ENCODE results near the gene CACYBP. TPM values are rescaled to one million over a fixed set of nuclear protein-coding genes. Genes with fewer than 3 reads are reported as not detected.

The CACYBP gene
- polyA plus RNA-seq, 2 of the 4 experiments (the other 2 are of a cell fraction) = 151 to 253 TPM

DNA sequence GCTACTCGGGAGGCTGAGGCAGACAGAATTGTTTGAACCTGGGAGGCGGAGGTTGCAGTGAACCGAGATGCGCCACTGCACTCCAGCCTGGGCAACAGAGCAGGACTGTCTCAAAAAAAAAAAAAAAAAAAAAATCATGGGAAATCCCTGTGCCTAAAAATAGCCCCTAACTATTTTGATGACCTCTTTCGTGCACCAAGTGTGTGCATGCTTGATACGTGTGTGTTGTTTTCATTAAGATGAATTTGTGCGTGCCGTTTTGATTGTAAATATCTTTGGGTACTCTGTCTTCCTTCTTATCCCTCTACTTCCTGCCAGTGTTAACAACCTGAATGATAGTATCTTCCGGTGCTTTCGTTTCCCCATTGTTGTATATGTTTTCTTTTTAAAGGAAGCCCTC, 9.8 kb downstream of the CACYBP start:
- Histone ChIP-seq H3K27ac (no peak overlapping the region), H3K4me2 (no peak overlapping the region), H3K4me1 (no peaks in the 10 kb centered on the region), H3K4me3 (no peak overlapping the region), H3K9me3 (no peaks in the 10 kb centered on the region)
- CTCF ChIA-PET = no interaction called here
- TF ChIP-seq RAD21 (conservative IDR thresholded peaks at IDR 0.05 in 1 of 2, IDR thresholded peaks at IDR 0.05 in 1 of 2) (no peak), NFE2L2 (conservative IDR thresholded peaks at IDR 0.05; ENCODE audit: low read length) (no peak), MYC (IDR thresholded peaks at IDR 0.05; ENCODE audit: borderline replicate concordance, low read length) (no peak), CHD2 (IDR thresholded peaks at IDR 0.05; ENCODE audit: low read length, partially characterized antibody) (no peak), CEBPB (IDR thresholded peaks at IDR 0.05) (no peak), HOXA7 (CRISPR knock-in tag; IDR thresholded peaks at IDR 0.05) (no peak), SREBF2 (IDR thresholded peaks at IDR 0.05) (no peak), GATA3 (IDR thresholded peaks at IDR 0.05; ENCODE audit: borderline replicate concordance) (no peak), KDM1A (IDR thresholded peaks at IDR 0.05; ENCODE audit: low read depth) (no peak), EP300 (IDR thresholded peaks at IDR 0.05) (no peak), POLR2AphosphoS2 (conservative IDR thresholded peaks at IDR 0.05; ENCODE audit: low read length) (no peak), HDAC2 (IDR thresholded peaks at IDR 0.05) (no peak)
- TF ChIP-seq, protein P1, sequence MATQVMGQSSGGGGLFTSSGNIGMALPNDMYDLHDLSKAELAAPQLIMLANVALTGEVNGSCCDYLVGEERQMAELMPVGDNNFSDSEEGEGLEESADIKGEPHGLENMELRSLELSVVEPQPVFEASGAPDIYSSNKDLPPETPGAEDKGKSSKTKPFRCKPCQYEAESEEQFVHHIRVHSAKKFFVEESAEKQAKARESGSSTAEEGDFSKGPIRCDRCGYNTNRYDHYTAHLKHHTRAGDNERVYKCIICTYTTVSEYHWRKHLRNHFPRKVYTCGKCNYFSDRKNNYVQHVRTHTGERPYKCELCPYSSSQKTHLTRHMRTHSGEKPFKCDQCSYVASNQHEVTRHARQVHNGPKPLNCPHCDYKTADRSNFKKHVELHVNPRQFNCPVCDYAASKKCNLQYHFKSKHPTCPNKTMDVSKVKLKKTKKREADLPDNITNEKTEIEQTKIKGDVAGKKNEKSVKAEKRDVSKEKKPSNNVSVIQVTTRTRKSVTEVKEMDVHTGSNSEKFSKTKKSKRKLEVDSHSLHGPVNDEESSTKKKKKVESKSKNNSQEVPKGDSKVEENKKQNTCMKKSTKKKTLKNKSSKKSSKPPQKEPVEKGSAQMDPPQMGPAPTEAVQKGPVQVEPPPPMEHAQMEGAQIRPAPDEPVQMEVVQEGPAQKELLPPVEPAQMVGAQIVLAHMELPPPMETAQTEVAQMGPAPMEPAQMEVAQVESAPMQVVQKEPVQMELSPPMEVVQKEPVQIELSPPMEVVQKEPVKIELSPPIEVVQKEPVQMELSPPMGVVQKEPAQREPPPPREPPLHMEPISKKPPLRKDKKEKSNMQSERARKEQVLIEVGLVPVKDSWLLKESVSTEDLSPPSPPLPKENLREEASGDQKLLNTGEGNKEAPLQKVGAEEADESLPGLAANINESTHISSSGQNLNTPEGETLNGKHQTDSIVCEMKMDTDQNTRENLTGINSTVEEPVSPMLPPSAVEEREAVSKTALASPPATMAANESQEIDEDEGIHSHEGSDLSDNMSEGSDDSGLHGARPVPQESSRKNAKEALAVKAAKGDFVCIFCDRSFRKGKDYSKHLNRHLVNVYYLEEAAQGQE (IDR thresholded peaks at IDR 0.05) = no peak
- TF ChIP-seq, protein P2, sequence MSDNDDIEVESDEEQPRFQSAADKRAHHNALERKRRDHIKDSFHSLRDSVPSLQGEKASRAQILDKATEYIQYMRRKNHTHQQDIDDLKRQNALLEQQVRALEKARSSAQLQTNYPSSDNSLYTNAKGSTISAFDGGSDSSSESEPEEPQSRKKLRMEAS (IDR thresholded peaks at IDR 0.05) = no peak
- WGBS (ENCODE audit: missing lambda C conversion rate) = 91% methylated on average over 10 of the region's 10 CpGs
- FAIRE-seq (no peak), DNase-seq (ENCODE audit: low read depth in 1 of 2, low spot score in 1 of 2) (no peak), ATAC-seq (no peak)
- POLR2A ChIA-PET = no interaction called here

DNA sequence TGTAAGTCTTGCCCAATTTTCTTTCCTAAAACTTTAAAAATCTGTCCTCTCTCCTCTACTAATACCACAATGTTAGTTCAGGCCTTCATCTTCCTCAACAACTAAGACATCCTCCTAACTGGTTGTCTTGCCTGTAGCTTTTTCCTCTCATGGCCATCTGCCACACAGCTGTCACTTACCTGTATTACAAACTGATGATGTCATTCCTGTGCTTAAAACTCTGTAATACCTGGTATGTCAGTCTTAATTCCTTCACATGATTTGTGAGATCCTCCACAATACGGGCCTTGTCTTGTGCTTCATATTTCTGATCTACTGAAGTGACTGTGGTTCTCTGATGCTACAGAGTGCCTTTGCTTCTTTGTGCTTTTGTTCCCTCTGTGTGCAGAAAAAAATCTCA, 13.7 kb downstream of the CACYBP start:
- H3K27ac ChIP-seq = no peak overlapping the region
- no peaks in the 10 kb centered on the region for H3K9me3 ChIP-seq
- no peak overlapping the region for H3K4me3 ChIP-seq
- no peak for DNase-seq (ENCODE audit: low read depth in 1 of 2, low spot score in 1 of 2)
- POLR2A ChIA-PET = interaction anchor here (1.7 to 2.6 kb wide), 2 partner anchors 10 to 14 kb away, joined by 16 to 21 read pairs; partner anchors contain the start of genes CACYBP and MRPS14
- no peak for ATAC-seq
- WGBS (ENCODE audit: missing lambda C conversion rate) = 78% methylated on average over 1 of the region's 1 CpG
- FAIRE-seq = no peak
- CTCF ChIA-PET = interaction anchor here (1.5 kb wide), 1 partner anchor 10 kb away, joined by 7 read pairs; the partner anchor contains the start of gene MRPS14
- TF ChIP-seq, protein P3, sequence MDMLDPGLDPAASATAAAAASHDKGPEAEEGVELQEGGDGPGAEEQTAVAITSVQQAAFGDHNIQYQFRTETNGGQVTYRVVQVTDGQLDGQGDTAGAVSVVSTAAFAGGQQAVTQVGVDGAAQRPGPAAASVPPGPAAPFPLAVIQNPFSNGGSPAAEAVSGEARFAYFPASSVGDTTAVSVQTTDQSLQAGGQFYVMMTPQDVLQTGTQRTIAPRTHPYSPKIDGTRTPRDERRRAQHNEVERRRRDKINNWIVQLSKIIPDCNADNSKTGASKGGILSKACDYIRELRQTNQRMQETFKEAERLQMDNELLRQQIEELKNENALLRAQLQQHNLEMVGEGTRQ (IDR thresholded peaks at IDR 0.05) = no peak
- TF ChIP-seq HOXB13 (CRISPR knock-in tag; IDR thresholded peaks at IDR 0.05; ENCODE audit: low read depth) = no peak
- TF ChIP-seq, protein P4, sequence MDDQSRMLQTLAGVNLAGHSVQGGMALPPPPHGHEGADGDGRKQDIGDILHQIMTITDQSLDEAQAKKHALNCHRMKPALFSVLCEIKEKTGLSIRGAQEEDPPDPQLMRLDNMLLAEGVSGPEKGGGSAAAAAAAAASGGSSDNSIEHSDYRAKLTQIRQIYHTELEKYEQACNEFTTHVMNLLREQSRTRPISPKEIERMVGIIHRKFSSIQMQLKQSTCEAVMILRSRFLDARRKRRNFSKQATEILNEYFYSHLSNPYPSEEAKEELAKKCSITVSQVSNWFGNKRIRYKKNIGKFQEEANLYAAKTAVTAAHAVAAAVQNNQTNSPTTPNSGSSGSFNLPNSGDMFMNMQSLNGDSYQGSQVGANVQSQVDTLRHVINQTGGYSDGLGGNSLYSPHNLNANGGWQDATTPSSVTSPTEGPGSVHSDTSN (IDR thresholded peaks at IDR 0.05) = no peak
- TF ChIP-seq EP300 (IDR thresholded peaks at IDR 0.05) = no peak
- no peak for TF ChIP-seq KDM1A (IDR thresholded peaks at IDR 0.05; ENCODE audit: low read depth)
- TF ChIP-seq MAZ (IDR thresholded peaks at IDR 0.05; ENCODE audit: borderline replicate concordance, low read depth, low read length) = no peak
- no peak for TF ChIP-seq HDAC2 (IDR thresholded peaks at IDR 0.05)
- no peak for TF ChIP-seq CEBPB (IDR thresholded peaks at IDR 0.05)
- TF ChIP-seq FOSL2 (IDR thresholded peaks at IDR 0.05) = no peak
- no peak for TF ChIP-seq FOSL2 (CRISPR knock-in tag; IDR thresholded peaks at IDR 0.05)
- TF ChIP-seq JUN (IDR thresholded peaks at IDR 0.05) = no peak
- TF ChIP-seq, protein P5, sequence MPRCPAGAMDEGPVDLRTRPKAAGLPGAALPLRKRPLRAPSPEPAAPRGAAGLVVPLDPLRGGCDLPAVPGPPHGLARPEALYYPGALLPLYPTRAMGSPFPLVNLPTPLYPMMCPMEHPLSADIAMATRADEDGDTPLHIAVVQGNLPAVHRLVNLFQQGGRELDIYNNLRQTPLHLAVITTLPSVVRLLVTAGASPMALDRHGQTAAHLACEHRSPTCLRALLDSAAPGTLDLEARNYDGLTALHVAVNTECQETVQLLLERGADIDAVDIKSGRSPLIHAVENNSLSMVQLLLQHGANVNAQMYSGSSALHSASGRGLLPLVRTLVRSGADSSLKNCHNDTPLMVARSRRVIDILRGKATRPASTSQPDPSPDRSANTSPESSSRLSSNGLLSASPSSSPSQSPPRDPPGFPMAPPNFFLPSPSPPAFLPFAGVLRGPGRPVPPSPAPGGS (IDR thresholded peaks at IDR 0.05) = no peak
- no peak for TF ChIP-seq ZFP36 (IDR thresholded peaks at IDR 0.05; ENCODE audit: borderline replicate concordance, partially characterized antibody)
- no peak for TF ChIP-seq FOSB (CRISPR knock-in tag; IDR thresholded peaks at IDR 0.05)
- TF ChIP-seq ESRRA (IDR thresholded peaks at IDR 0.05; ENCODE audit: borderline replicate concordance, low read length) = no peak
- H3K4me1 ChIP-seq = no peaks in the 10 kb centered on the region
- no peak overlapping the region for H3K4me2 ChIP-seq

Measured in A549 (cell line).